ENCODE results near the gene PRM3.

The PRM3 gene, protein sequence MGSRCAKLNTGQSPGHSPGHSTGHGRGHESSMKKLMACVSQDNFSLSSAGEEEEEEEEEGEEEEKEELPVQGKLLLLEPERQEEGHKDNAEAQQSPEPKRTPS

GRCh38 chr16:11272921-11273720 is at the start of gene PRM3:
Gene PRM3 (minus strand): TSS chr16:11273629. CDS start chr16:11273595, 34 bp downstream.
- DNase-seq (ENCODE audit: low read depth) = no peak

DNA sequence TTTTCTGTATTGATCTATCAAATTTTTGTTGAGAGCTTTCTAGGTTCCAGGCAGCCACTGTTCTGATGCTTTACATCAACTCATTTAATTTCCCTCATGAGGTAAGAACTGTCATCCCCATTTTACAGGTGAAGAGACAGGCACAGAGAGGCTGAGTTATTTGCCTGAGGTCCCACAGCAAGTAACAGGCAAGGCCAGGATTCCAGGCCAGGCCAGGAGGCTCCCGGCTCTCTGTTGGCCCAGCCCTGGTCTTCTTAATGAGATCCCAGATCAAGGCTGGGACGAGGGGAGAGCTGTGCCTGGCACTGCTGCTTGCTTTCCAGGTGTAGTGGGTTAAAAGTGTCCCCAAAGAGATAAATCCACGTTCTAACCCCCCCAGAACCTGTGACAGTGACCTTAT is 49.4 kb upstream of the PRM3 start:
- no peak for DNase-seq (ENCODE audit: low read depth)

GRCh38 chr16:11321662-11322061 is 48.2 kb upstream of the PRM3 start:
- DNase-seq (ENCODE audit: low read depth) = no peak

- no peak for DNase-seq (ENCODE audit: low read depth)
Observed at GRCh38 chr16:11320170-11320569, 46.7 kb upstream of the PRM3 start.

DNA sequence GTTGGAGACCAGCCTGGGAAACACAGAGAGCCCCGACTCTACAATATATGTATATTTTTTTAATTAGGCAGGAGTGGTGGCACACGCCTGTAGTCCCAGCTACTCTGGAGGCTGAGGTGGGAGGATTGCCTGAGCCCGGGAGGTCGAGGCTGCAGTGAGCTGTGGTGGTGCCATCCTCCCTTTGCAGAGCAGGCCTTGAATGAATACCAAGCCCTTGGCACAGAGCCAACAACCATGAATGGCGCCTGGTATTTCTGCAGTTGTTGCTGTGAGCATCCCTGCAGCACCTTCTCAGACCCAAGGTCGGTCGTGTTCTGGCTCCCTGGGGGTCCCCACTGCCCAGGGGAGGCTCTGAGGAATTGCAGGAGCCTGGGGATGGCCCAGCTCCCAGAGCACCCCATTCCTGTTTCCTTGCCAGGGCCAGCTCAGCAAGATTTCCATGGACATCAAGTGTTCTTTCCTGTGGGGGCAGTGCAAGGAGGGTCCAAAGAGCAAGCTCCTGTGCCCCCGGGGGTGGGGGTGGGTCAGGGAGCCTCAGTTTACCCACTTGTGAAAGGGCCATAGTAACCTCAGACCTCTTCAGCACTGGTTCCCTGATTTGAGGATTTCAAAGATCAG is 46.2 kb upstream of the PRM3 start:
- no peak for DNase-seq (ENCODE audit: low read depth)

GRCh38 chr16:11318817-11319216 is 45.4 kb upstream of the PRM3 start:
- DNase-seq (ENCODE audit: low read depth) = no peak

- no peak for DNase-seq (ENCODE audit: low read depth)
Observed at GRCh38 chr16:11316331-11317015, 43.0 kb upstream of the PRM3 start.

- DNase-seq (ENCODE audit: low read depth) = peak; percentile 59
Observed at GRCh38 chr16:11315510-11315909, 42.1 kb upstream of the PRM3 start.

GRCh38 chr16:11314309-11314894 is 41.0 kb upstream of the PRM3 start:
- DNase-seq (ENCODE audit: low read depth) = no peak

DNA sequence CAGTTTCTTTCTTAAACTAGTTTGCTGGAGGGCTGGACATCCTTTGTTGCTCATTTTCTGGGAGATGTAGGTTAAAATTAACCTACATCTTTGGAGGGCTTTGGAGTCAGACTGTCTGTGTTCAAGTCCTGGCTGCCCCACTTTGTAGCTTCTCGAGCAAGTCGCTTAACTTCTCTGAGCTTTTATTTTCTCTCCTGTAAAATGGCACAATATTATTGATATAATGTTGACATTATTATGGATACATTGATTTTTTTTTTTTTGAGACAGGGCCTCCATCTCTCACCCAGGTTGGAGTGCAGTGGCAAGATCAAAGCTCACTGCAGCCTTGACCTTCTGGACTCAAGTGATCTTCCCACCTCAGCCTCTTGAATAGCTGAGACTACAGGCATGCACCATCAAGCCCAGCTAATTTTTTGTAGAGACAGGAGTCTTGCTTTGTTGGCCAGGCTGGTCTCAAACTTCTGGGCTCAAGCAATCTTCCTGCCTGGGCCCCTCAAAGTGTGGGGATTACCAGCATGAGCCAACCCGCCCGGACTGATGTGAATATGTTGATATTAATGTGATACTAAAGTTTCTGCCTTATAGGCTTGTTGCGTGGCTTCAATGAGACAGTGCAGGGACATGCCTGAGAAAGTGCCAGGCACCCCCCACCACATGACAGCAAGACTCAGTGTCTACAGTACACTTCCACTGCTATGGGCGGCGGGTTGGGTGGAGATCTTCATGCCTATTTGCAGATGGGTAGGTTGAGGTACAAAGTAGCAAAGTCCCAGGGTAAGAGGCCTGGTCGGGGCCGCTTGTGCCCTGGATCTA is 40.3 kb upstream of the PRM3 start:
- DNase-seq (ENCODE audit: low read depth) = no peak

- DNase-seq (ENCODE audit: low read depth) = peak; percentile 60
Observed at GRCh38 chr16:11312718-11313492, 39.5 kb upstream of the PRM3 start.

DNA sequence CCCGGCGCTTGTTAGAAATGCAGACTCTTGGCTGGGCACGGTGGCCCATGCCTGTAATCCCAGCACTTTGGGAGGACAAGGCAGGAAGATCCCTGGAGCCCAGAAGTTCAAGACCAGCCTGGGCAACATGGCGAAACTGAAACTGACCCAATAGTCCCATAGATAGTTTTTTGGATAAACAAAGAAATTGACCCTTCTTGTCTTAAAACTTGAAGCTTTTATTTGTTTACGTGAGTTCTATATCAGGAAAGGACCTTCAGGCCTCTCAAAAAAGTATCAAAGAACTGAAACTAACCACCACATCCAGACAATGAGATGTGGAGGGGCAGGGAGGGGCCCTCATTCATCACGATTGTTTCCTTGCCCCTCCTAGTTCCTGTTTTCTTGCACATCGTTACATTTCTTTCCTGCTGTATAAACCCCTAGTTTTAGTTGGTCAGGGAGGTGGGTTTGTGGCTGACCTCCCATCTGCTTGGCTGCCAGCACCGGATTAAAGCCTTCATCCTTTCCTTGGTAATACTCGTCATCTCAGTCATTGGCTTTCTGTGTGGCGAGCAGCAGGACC is 37.6 kb upstream of the PRM3 start:
- DNase-seq (ENCODE audit: low read depth) = no peak

- no peak for DNase-seq (ENCODE audit: low read depth)
Observed at GRCh38 chr16:11310634-11310977, 37.2 kb upstream of the PRM3 start.

DNA sequence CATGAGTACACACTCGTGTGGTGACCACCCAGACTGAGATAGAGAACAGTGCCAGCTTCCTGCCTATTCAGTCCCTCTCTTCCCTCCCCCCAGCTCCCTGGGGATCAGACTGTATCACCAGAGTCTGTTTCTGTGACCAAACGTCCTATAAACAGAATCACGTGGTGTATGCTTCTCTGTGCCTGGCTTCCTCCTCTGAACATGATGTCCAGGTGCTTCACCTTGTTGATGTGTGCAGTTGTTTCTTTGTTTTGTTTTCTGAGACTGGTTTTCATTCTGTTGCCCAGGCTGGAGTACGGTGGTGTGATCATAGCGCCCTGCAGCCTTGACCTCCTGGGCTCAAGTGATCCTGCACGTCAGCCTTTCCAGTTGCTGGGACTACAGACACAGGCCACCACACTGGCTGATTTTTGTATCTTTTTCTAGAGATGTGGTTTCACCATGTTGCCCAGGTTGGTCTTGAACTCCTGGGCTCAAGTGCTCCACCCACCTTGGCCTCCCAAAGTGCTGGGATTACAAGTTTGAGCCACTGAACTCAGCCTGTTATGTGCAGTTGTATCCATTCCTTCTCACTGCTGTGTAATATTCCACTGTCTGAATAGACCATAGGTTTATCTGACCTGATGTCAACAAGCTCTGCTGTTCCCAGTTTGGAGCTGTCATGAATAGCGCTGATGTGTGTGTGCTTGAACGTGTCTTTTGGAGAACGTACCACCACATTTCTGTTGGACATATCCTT is 36.6 kb upstream of the PRM3 start:
- DNase-seq (ENCODE audit: low read depth) = no peak

DNA sequence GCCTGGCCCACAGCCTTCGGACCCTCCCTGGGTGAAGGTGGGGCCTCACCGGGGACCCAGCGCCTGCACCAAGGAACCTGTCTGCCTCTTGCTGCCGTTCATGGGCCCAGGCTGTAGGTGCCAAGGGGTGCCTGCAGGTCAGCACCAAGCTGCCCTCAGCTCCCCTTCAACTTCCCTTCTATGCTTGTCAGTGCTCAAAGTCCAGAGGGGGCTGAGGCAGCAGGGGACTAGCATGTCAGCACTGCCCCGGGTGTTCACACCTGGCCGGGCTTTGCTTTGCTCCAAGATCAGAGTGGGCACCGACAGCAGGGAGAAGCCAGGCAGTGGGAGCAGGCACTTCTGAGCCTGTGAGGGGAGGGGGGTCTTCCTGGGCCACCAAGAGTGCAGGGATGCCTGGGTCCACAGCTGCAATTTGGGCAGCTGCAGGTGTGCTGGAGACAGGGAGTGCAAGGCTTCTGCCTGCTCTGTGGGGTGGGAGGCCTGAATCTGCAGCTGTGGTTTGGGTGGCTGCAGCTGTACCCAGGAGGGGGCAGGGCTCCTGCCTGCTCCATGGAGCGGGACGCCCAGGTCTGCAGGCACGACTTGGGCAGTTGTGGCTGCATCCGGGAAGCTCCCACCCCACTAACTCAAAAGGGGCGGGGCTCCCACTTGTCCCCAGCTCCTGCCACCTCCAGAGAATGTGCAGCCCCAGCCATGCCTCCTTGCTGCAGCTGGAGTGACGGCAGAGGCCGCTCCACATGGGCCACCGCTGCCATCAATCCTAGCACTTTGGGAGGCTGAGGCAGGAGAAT is 35.3 kb upstream of the PRM3 start:
- DNase-seq (ENCODE audit: low read depth) = no peak

DNA sequence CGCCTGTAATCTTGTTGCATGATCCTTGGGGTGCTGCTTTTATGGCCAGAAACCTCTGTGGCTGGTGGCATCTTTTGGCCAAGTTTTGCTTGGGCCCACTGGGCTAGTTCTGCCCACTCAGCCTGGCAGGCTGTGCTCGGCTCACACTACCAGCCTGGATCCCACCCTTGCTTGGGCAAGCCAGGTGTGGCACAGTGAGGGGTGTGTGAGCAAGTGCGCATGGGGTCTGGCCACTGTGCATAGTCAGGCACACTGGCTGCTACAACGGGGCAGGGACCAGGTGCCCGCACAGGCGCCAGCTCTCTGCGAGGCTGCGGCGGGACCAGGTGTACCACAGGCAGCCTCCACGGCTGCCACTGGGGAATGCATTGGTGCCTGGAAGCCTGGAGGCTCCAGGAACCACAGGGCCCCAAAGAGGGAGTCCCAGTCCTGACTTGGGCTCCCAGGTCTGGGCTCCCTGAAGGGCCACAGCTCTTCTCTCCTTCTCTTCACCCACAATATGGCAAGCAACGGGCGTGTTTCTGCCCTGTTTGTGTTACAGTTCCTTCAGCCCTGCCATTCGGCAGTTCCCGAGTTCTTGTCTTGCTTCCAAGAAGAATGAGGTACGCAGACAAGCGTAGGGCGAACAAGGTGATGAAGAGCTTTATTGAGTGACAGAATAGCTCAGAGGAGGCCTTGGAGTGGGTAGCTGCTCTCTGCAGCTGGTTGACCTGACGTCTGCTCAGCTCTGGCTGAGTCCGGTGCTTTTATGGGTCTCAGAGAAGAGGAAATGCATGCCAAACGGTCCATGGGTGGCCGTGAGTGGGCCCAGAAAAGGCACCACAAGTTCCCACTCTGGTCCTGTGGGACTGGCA is 34.4 kb upstream of the PRM3 start:
- no peak for DNase-seq (ENCODE audit: low read depth)

DNA sequence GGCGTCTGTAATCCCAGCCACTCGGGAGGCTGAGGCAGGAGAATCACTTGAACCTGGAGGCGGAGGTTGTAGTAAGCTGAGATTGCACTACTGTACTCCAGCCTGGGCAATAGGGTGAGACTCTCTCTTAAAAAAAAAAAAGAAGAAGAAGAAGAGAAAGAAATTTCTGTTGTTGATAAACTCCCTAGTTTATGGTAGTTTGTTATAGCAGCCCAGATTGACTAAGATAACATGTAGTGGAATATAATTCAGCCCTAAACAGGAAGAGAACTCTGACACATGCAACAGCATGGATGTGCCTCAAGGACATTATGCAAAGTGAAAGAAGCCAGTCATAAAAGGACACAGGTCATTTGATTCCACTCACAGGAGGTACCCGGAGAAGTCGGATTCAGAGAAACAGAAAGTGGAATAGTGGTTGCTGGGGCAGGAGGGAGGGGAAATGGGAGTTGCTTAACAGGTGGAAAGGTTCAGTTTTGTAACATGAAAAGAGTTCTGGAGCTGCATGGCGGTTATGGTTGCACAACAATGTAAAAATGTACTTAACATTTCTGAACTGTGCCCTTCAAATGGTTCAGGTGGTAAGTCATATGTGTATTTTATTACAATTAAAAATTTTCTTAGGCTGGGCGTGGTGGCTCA is 33.7 kb upstream of the PRM3 start:
- DNase-seq (ENCODE audit: low read depth) = no peak

DNA sequence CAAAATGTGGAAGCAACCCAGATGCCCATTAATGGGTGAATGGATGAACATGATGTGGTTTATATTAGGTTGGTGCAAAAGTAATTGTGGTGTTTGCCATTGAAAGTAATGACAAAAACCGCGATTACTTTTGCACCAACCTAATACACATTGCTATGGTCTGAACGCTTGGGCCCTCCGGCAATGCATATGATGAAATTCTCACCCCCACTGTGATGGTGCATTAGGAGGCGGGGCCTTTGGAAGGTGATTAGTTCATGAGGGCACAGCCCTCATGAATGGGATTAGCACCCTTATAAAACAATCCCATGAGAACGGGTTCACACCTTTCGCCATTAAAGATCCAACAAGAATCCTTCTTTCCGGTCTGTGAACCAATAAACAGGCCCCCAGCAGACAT is 33.0 kb upstream of the PRM3 start:
- no peak for DNase-seq (ENCODE audit: low read depth)
